IMR-90 (cell line): ENCODE data around the gene TIE1. TPM values are rescaled to one million over a fixed set of nuclear protein-coding genes. Genes with fewer than 3 reads are reported as not detected.

Experiments used
- ATAC-seq: fragments of 200-7000 bp; cut with Tn5 transposase; 2 replicates; pipeline ENCODE4 v1.9.1; 2020; ENCODE audit warnings: low read depth, mild to moderate bottlenecking, moderate library complexity
- BruUV-seq: library from RNA; stranded (reverse); fragments of 400-500 nt; replicated peaks from 2 replicates; lab custom pipeline; 2021; lab: Mats Ljungman, UMichigan
- CTCF ChIA-PET: fragments of 300-600 bp; formaldehyde crosslinking; extraction: SDS; loops from one replicate; lab custom pipeline; 2021; ENCODE audit warnings: antibody characterized with exemption; lab: Yijun Ruan, JAX
- POLR2A ChIA-PET: fragments of 300-600 bp; sonication (Branson Sonifier 250); formaldehyde crosslinking; loops from one replicate; lab custom pipeline; 2022; ENCODE audit warnings: antibody characterized with exemption; ENCODE audit not compliant: unreplicated experiment; lab: Charles Lee
- DNase-seq: peaks from one replicate; pipeline ENCODE4 v3.0.0; 2013
- H2AFZ ChIP-seq: replicated peaks from 2 replicates; pipeline ENCODE3; 2013; ENCODE audit warnings: low read length, mild to moderate bottlenecking; ENCODE audit not compliant: poor library complexity
- H2AK5ac ChIP-seq: 2 replicates; pipeline ENCODE4 v1.6.1; 2013; ENCODE audit warnings: low read depth, low read length, inconsistent platforms
- H2AK9ac ChIP-seq: replicated peaks from 2 replicates; pipeline ENCODE3; 2013; ENCODE audit warnings: mild to moderate bottlenecking, low read depth, low read length, moderate library complexity; ENCODE audit not compliant: poor library complexity
- H2BK120ac ChIP-seq: 2 replicates; pipeline ENCODE4 v1.6.1; 2013; ENCODE audit warnings: low read depth, low read length, inconsistent platforms
- H2BK15ac ChIP-seq: 3 replicates; pipeline ENCODE4 v1.6.1; 2013; ENCODE audit warnings: low read depth, low read length, inconsistent platforms
- H2BK20ac ChIP-seq: 2 replicates; pipeline ENCODE4 v1.6.1; 2013; ENCODE audit warnings: low read depth, mild to moderate bottlenecking, inconsistent platforms, low read length, moderate library complexity
- H2BK5ac ChIP-seq: 2 replicates; pipeline ENCODE4 v1.6.1; 2013; ENCODE audit warnings: mild to moderate bottlenecking, low read depth, low read length, inconsistent platforms; ENCODE audit not compliant: poor library complexity, severe bottlenecking
- H3K14ac ChIP-seq: replicated peaks from 2 replicates; pipeline ENCODE4 v1.6.1; 2013; ENCODE audit warnings: low read depth, low read length, inconsistent platforms
- H3K18ac ChIP-seq: 2 replicates; pipeline ENCODE4 v1.6.1; 2013; ENCODE audit warnings: low read depth, low read length, control low read depth
- H3K23ac ChIP-seq: 2 replicates; pipeline ENCODE4 v1.6.1; 2013; ENCODE audit warnings: low read depth, low read length, inconsistent platforms
- H3K27ac ChIP-seq: 2 replicates; pipeline ENCODE4 v1.5.1; 2013; ENCODE audit warnings: mild to moderate bottlenecking, control low read depth, low read length; ENCODE audit not compliant: insufficient read depth
- H3K27me3 ChIP-seq: 2 replicates; pipeline ENCODE4 v1.6.1; 2013; ENCODE audit warnings: low read length; ENCODE audit not compliant: control insufficient read depth, insufficient read depth
- H3K36me3 ChIP-seq: 2 replicates; pipeline ENCODE4 v1.6.1; 2013; ENCODE audit warnings: low read length, mixed read lengths; ENCODE audit not compliant: control insufficient read depth, insufficient read depth
- H3K4ac ChIP-seq: 2 replicates; pipeline ENCODE4 v1.6.1; 2013; ENCODE audit warnings: low read depth, low read length, inconsistent platforms
- H3K4me1 ChIP-seq: 2 replicates; pipeline ENCODE4 v1.6.1; 2013; ENCODE audit warnings: low read length, mixed read lengths; ENCODE audit not compliant: control insufficient read depth, insufficient read depth
- H3K4me2 ChIP-seq: 2 replicates; pipeline ENCODE4 v1.6.1; 2013; ENCODE audit warnings: low read depth, mild to moderate bottlenecking, control low read depth, low read length, moderate library complexity
- H3K4me3 ChIP-seq: 2 replicates; pipeline ENCODE4 v1.5.1; 2013; ENCODE audit warnings: low read depth, mild to moderate bottlenecking, control low read depth, low read length, moderate library complexity; ENCODE audit not compliant: insufficient read depth
- H3K56ac ChIP-seq: 2 replicates; pipeline ENCODE4 v1.6.1; 2013; ENCODE audit warnings: low read length, inconsistent platforms; ENCODE audit not compliant: insufficient read depth; ENCODE audit errors: extremely low read depth
- H3K79me1 ChIP-seq, 2 experiments: 2 replicates each; pipeline ENCODE4 v1.6.1; 2013; ENCODE audit warnings: low read length in 2 of 2, inconsistent platforms in 1 of 2, low read depth in 1 of 2
- H3K9ac ChIP-seq: 2 replicates; pipeline ENCODE4 v1.6.1; 2013; ENCODE audit warnings: low read depth, low read length, control low read depth
- H3K9me1 ChIP-seq: 2 replicates; pipeline ENCODE4 v1.6.1; 2013; ENCODE audit warnings: low read length, inconsistent platforms; ENCODE audit not compliant: insufficient read depth
- H3K9me3 ChIP-seq: 2 replicates; pipeline ENCODE4 v1.6.1; 2013; ENCODE audit warnings: low read length; ENCODE audit not compliant: control insufficient read depth, insufficient read depth
- H4K20me1 ChIP-seq: 2 replicates; pipeline ENCODE4 v1.6.1; 2013; ENCODE audit warnings: low read length, inconsistent platforms; ENCODE audit not compliant: insufficient read depth
- H4K5ac ChIP-seq: 2 replicates; pipeline ENCODE4 v1.6.1; 2013; ENCODE audit warnings: mild to moderate bottlenecking, low read depth, low read length, control low read depth
- H4K8ac ChIP-seq, 2 experiments: 2 replicates each; pipeline ENCODE4 v1.6.1; 2013; ENCODE audit warnings: low read depth in 2 of 2, low read length in 2 of 2, control low read depth in 1 of 2, inconsistent platforms in 1 of 2
- H4K91ac ChIP-seq: 2 replicates; pipeline ENCODE4 v1.6.1; 2013; ENCODE audit warnings: low read depth, low read length, inconsistent platforms; ENCODE audit not compliant: insufficient read depth
- BHLHE40 ChIP-seq: fragments of 150-350 bp; IDR thresholded peaks from 2 replicates; pipeline ENCODE4 v1.6.1; 2016; ENCODE audit warnings: mild to moderate bottlenecking, low read depth, low read length
- CEBPB ChIP-seq: IDR thresholded peaks from 2 replicates; pipeline ENCODE4 v1.6.1; 2012; ENCODE audit warnings: low read depth, low read length, improper control_type of control experiment
- CHD1 ChIP-seq: IDR thresholded peaks from 2 replicates; pipeline ENCODE4 v1.6.1; 2012; ENCODE audit warnings: low read depth, low read length, improper control_type of control experiment
- CTCF ChIP-seq: conservative IDR thresholded peaks from 2 replicates; pipeline ENCODE4 v1.5.1; 2012; ENCODE audit warnings: mild to moderate bottlenecking, low read depth, low read length, improper control_type of control experiment
- FOS ChIP-seq: fragments of 150-350 bp; IDR thresholded peaks from 2 replicates; pipeline ENCODE4 v1.6.1; 2016; ENCODE audit warnings: low read depth, low read length
- MAFK ChIP-seq: IDR thresholded peaks from 2 replicates; pipeline ENCODE4 v1.6.1; 2012; ENCODE audit warnings: low read depth, low read length, improper control_type of control experiment
- MAZ ChIP-seq: IDR thresholded peaks from 2 replicates; pipeline ENCODE4 v1.6.1; 2012; ENCODE audit warnings: low read depth, mild to moderate bottlenecking, low read length, improper control_type of control experiment, moderate library complexity, borderline replicate concordance
- MXI1 ChIP-seq: IDR thresholded peaks from 2 replicates; pipeline ENCODE4 v1.6.1; 2012; ENCODE audit warnings: low read depth, mild to moderate bottlenecking, low read length, moderate library complexity, borderline replicate concordance
- NFE2L2 ChIP-seq: fragments of 150-350 bp; IDR thresholded peaks from 2 replicates; pipeline ENCODE4 v1.6.1; 2016; ENCODE audit warnings: low read depth, mild to moderate bottlenecking, low read length
- POLR2A ChIP-seq: IDR thresholded peaks from 2 replicates; pipeline ENCODE4 v1.6.1; 2012; ENCODE audit warnings: mild to moderate bottlenecking, low read depth, low read length
- RAD21 ChIP-seq: IDR thresholded peaks from 2 replicates; pipeline ENCODE4 v1.6.1; 2012; ENCODE audit warnings: low read length, improper control_type of control experiment
- RCOR1 ChIP-seq: IDR thresholded peaks from 2 replicates; pipeline ENCODE4 v1.6.1; 2012; ENCODE audit warnings: mild to moderate bottlenecking, low read length, improper control_type of control experiment; ENCODE audit not compliant: insufficient replicate concordance
- RFX5 ChIP-seq: IDR thresholded peaks from 2 replicates; pipeline ENCODE4 v1.8.0; 2012; ENCODE audit warnings: low read depth, mild to moderate bottlenecking, low read length, moderate library complexity
- SMC3 ChIP-seq: fragments of 150-350 bp; IDR thresholded peaks from 2 replicates; pipeline ENCODE4 v1.6.1; 2016; ENCODE audit warnings: low read depth, mild to moderate bottlenecking, antibody characterized with exemption, low read length, moderate library complexity
- WGBS, 2 experiments: methylation state at CpG; one replicate each; pipeline versions ENCODE4 v1.1.5 to v1.1.7; 2013; ENCODE audit warnings: missing lambda C conversion rate in 2 of 2; ENCODE audit not compliant: insufficient read length in 1 of 2; ENCODE audit errors: extremely low coverage in 2 of 2; 5-methylcytosine and 5-hydroxymethylcytosine counted together
- dilution Hi-C: fragments of 300-500 bp; cut with HindIII; formaldehyde crosslinking; loops from one replicate; pipeline ENCODE4 v1.14.3; 2018; ENCODE audit warnings: low sequenced_read_pairs; ENCODE audit not compliant: unreplicated experiment
- in situ Hi-C: fragments of 300-500 bp; cut with MboI; formaldehyde crosslinking; loops from 3 replicates; pipeline ENCODE4 v1.14.3; 2019; ENCODE audit warnings: low sequenced_read_pairs, inconsistent platforms, mixed read lengths
- intact Hi-C: fragments of 100-400 bp; cut with micrococcal nuclease; formaldehyde crosslinking; loops from 2 replicates; pipeline ENCODE4 v1.10.0; 2022
- polyA plus RNA-seq, 3 experiments: library from polyadenylated mRNA; depleted of rRNA; stranded (reverse); fragments of >200 nt; gene quantifications; 2 replicates each; pipeline ENCODE4 v1.2.3, GENCODE V29; 2012; ENCODE audit warnings: low replicate concordance in 1 of 3
- total RNA-seq: library from RNA; depleted of rRNA; stranded (reverse); fragments of >200 nt; gene quantifications from 2 replicates; pipeline ENCODE4 v1.2.3, GENCODE V29; 2012

Gene TIE1
- total and polyA plus RNA-seq, 2 of the 4 experiments (the other 2 are of a cell fraction) = 2.3 to 7.5 TPM

GRCh38 chr1:43292679-43293078 lies 8.1 kb upstream of the TIE1 start:
- no peak overlapping the region for H4K5ac ChIP-seq
- in situ Hi-C loops (no loop called here), intact Hi-C loops (no loop called here), dilution Hi-C loops (no loop called here)
- no peak overlapping the region for H2BK120ac ChIP-seq
- peaks cover 10% of the 10 kb centered on the region for H3K4me1 ChIP-seq
- TF ChIP-seq CEBPB = no peak
- TF ChIP-seq FOS = no peak
- TF ChIP-seq MAZ = no peak
- no peak for TF ChIP-seq POLR2A
- no peak for TF ChIP-seq MAFK
- TF ChIP-seq NFE2L2 = no peak
- TF ChIP-seq BHLHE40 = no peak
- TF ChIP-seq RAD21 = no peak
- no peak for TF ChIP-seq CTCF
- no peak for TF ChIP-seq SMC3
- TF ChIP-seq MXI1 = no peak
- TF ChIP-seq RCOR1 = no peak
- no peak for TF ChIP-seq CHD1
- no peak for TF ChIP-seq RFX5
- no peak overlapping the region for H3K18ac ChIP-seq
- H3K9me3 ChIP-seq = no peaks in the 10 kb centered on the region
- peaks cover 17% of the 10 kb centered on the region for H3K27me3 ChIP-seq
- H4K20me1 ChIP-seq = no peaks in the 10 kb centered on the region
- H3K23ac ChIP-seq = no peak overlapping the region
- no peak overlapping the region for H3K9ac ChIP-seq
- H3K79me1 ChIP-seq = no peaks in the 10 kb centered on the region
- no peak overlapping the region for H2AFZ ChIP-seq
- no peak overlapping the region for H3K4me2 ChIP-seq
- no peak overlapping the region for H4K91ac ChIP-seq
- no peak overlapping the region for H3K27ac ChIP-seq
- 56% methylated on average over 3 of the region's 5 CpGs; no CpG with 5 or more reads in 1 of the 2 experiments for WGBS, 2 experiments
- BruUV-seq = no TSS peak
- H2BK20ac ChIP-seq = no peak overlapping the region
- no peak overlapping the region for H3K56ac ChIP-seq
- POLR2A ChIA-PET = interaction anchor here (0.6 kb wide), 1 partner anchor 89 kb away, joined by 8 read pairs; no protein-coding TSS in a partner anchor
- H2BK15ac ChIP-seq = no peak overlapping the region
- no peak overlapping the region for H2AK9ac ChIP-seq
- H3K36me3 ChIP-seq = no peaks in the 10 kb centered on the region
- peaks cover 3% of the 10 kb centered on the region; the same call in 1 of the 2 replicates for H3K9me1 ChIP-seq
- CTCF ChIA-PET = no interaction called here
- no peak for ATAC-seq
- DNase-seq = no peak
- no peak overlapping the region for H2BK5ac ChIP-seq
- no peak overlapping the region for H2AK5ac ChIP-seq
- H3K4ac ChIP-seq = no peak overlapping the region
- H3K14ac ChIP-seq = no peak overlapping the region
- no peak overlapping the region for H3K4me3 ChIP-seq
- no peak overlapping the region for H4K8ac ChIP-seq
